ENCODE data around the gene BAK1.

Gene BAK1

GRCh38 chr6:33585403-33586107, 5.5 kb upstream of the BAK1 start:
- peak; percentile 83 for DNase-seq

GRCh38 chr6:33584700-33585402, 4.8 kb upstream of the BAK1 start:
- no peak for DNase-seq

GRCh38 chr6:33583591-33584155, 3.6 kb upstream of the BAK1 start:
- peak; percentile 67 for DNase-seq

GRCh38 chr6:33581186-33581585, 1.1 kb upstream of the BAK1 start:
- no peak for DNase-seq

- DNase-seq = no peak
Measured at GRCh38 chr6:33578588-33579011, 1.5 kb downstream of the BAK1 start.

- no peak for DNase-seq
Measured at GRCh38 chr6:33578164-33578563, 1.9 kb downstream of the BAK1 start.

GRCh38 chr6:33577718-33578117, 2.4 kb downstream of the BAK1 start:
- no peak for DNase-seq

- no peak for DNase-seq
Measured at GRCh38 chr6:33577106-33577535, 3.0 kb downstream of the BAK1 start.

GRCh38 chr6:33576668-33577067, 3.4 kb downstream of the BAK1 start:
- DNase-seq = no peak

GRCh38 chr6:33575211-33575610, 4.9 kb downstream of the BAK1 start:
- no peak for DNase-seq

GRCh38 chr6:33571637-33572316, 8.3 kb downstream of the BAK1 start:
- DNase-seq = peak; percentile 58

GRCh38 chr6:33570806-33571636, 9.1 kb downstream of the BAK1 start:
- peak; percentile 92 for DNase-seq

GRCh38 chr6:33568826-33569570, 11.1 kb downstream of the BAK1 start:
- DNase-seq = no peak

GRCh38 chr6:33567836-33568235, 12.2 kb downstream of the BAK1 start:
- no peak for DNase-seq

GRCh38 chr6:33566182-33567084, 13.6 kb downstream of the BAK1 start:
- DNase-seq = no peak

GRCh38 chr6:33558801-33559200, 21.3 kb downstream of the BAK1 start:
- DNase-seq = no peak

- no peak for DNase-seq
Measured at GRCh38 chr6:33557376-33557775, 22.7 kb downstream of the BAK1 start.

- peak; percentile 58 for DNase-seq
Measured at GRCh38 chr6:33552883-33553282, 27.2 kb downstream of the BAK1 start.

GRCh38 chr6:33552252-33552651, 27.8 kb downstream of the BAK1 start:
- DNase-seq = no peak

- DNase-seq = no peak
Measured at GRCh38 chr6:33551538-33551937, 28.5 kb downstream of the BAK1 start.

- no peak for DNase-seq
Measured at GRCh38 chr6:33549896-33550295, 30.2 kb downstream of the BAK1 start.
